CD8-positive, alpha-beta memory T cell (primary cell): ENCODE measurements around the gene THAP7. TPM values are rescaled to one million over a fixed set of nuclear protein-coding genes. Genes with fewer than 3 reads are reported as not detected.

Experiments
- CTCF ChIA-PET: fragments of 350-600 bp; sonication (Branson Sonifier 250); formaldehyde crosslinking; loops from one replicate; lab custom pipeline; 2021; ENCODE audit warnings: antibody characterized with exemption; lab: Charles Lee
- POLR2A ChIA-PET: fragments of 350-600 bp; sonication (Branson Sonifier 250); formaldehyde crosslinking; loops from one replicate; lab custom pipeline; 2021; ENCODE audit warnings: antibody characterized with exemption; lab: Charles Lee
- DNase-seq, 5 donors: peaks; one replicate each; pipeline versions ENCODE4 v3.0.0 to v3.0.0-alpha.2; 2020 to 2022; ENCODE audit warnings: mixed read lengths in 1 of 5
- H3K27ac ChIP-seq: one replicate; pipeline ENCODE4 v1.7.0; 2013; ENCODE audit warnings: low read depth, mild to moderate bottlenecking, low read length, moderate library complexity
- H3K27me3 ChIP-seq: 2 replicates; pipeline ENCODE4 v1.7.0; 2013; ENCODE audit warnings: low read length, mild to moderate bottlenecking; ENCODE audit not compliant: insufficient read depth, poor library complexity, severe bottlenecking
- H3K36me3 ChIP-seq: 2 replicates; pipeline ENCODE4 v1.7.0; 2013; ENCODE audit warnings: mild to moderate bottlenecking, low read length, moderate library complexity; ENCODE audit not compliant: insufficient read depth
- H3K4me1 ChIP-seq: 2 replicates; pipeline ENCODE4 v1.7.0; 2013; ENCODE audit warnings: mild to moderate bottlenecking, low read length, moderate library complexity; ENCODE audit not compliant: insufficient read depth
- H3K4me3 ChIP-seq: 2 replicates; pipeline ENCODE4 v1.7.0; 2013; ENCODE audit warnings: mild to moderate bottlenecking, low read length
- H3K9me3 ChIP-seq: 2 replicates; pipeline ENCODE4 v1.7.0; 2013; ENCODE audit warnings: mild to moderate bottlenecking, low read length
- H3K27ac Mint-ChIP-seq, 8 donors: one replicate each; pipeline ENCODE4 v1.8.0; 2020 to 2021; ENCODE audit warnings: mixed read lengths in 8 of 8, mild to moderate bottlenecking in 6 of 8, inconsistent platforms in 3 of 8, moderate library complexity in 3 of 8
- H3K27me3 Mint-ChIP-seq, 2 donors: one replicate each; pipeline ENCODE4 v1.8.0; 2020 to 2021; ENCODE audit warnings: mixed read lengths in 2 of 2, mild to moderate bottlenecking in 1 of 2, moderate library complexity in 1 of 2
- H3K36me3 Mint-ChIP-seq, 3 donors: one replicate each; pipeline ENCODE4 v1.8.0; 2020 to 2021; ENCODE audit warnings: mixed read lengths in 3 of 3, inconsistent platforms in 1 of 3, mild to moderate bottlenecking in 1 of 3
- H3K4me1 Mint-ChIP-seq, 3 donors: one replicate each; pipeline ENCODE4 v1.8.0; 2020 to 2021; ENCODE audit warnings: mixed read lengths in 3 of 3, inconsistent platforms in 1 of 3, mild to moderate bottlenecking in 1 of 3
- H3K4me3 Mint-ChIP-seq, 7 donors: one replicate each; pipeline ENCODE4 v1.8.0; 2020 to 2021; ENCODE audit warnings: mixed read lengths in 7 of 7, mild to moderate bottlenecking in 6 of 7, moderate library complexity in 4 of 7, inconsistent platforms in 2 of 7
- H3K9me3 Mint-ChIP-seq, 5 donors: one replicate each; pipeline ENCODE4 v1.8.0; 2020 to 2022; ENCODE audit warnings: mixed read lengths in 5 of 5, mild to moderate bottlenecking in 3 of 5, moderate library complexity in 2 of 5, inconsistent platforms in 1 of 5
- polyA plus RNA-seq: library from polyadenylated mRNA; unstranded; fragments of 300-500 nt; fragmentation: Illumina TruSeq; gene quantifications from one replicate; pipeline ENCODE4 v1.2.3, GENCODE V29; 2021
- total RNA-seq, 2 experiments: library from RNA; stranded (reverse); gene quantifications; one replicate each; pipeline ENCODE4 v1.2.3, GENCODE V29; 2021

The THAP7 gene
- total and polyA plus RNA-seq, 3 experiments from 2014 or later: 42.8 to 43.9 (median 43.9) TPM

DNA sequence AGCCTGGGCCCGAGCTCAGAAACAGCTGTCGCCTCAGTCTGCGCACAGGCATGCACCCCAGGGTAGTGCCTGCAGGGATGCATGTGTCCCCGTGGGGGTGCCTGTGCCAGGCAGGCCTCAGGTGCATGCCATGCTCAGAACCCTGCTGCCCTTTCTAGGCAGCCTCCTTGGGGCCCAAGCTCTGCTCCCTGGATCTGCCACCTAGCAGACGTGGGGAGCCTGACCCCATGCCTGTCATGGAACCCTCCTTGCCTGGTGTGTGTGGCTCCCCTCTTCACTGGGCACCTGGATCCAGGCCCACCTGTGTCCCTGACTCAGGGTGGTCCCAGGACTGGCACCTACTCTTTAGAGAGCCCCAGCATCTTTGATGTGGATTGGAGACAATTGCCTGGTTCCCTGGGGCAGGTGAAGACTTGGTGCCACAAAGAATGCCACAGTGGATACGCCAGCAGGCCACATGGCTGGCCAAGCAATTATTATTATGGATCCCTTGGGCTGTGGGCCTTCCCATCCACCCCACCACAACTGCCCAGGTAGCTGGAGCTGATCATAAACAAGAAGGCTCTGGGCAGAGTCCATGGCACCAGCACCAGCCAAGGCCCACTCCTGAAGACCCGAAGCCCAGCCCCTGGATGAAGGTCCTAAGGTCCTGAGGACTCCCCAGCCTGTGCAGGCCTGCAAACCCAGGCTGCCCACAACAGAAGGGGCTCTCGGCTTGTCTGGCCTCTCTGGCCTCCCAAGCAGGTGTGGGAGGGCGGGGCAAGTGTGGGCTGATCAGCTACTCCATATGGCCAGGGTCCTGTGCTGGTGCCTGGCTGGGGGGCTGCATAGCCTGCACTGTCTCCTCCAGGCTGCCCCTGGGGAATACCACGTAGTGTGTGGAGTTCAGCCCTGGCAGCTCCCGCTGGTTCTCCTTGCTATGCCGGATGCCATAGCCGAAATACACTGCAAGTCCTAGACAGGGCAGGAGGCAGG, 26.6 kb upstream of the THAP7 start:
- no peak overlapping the region for H3K27ac Mint-ChIP-seq
- CTCF ChIA-PET: no interaction called here
- Histone ChIP-seq H3K36me3 (no peaks in the 10 kb centered on the region), H3K9me3 (no peaks in the 10 kb centered on the region), H3K4me3 (no peak overlapping the region), H3K27ac (no peak overlapping the region), H3K27me3 (peaks cover 18% of the 10 kb centered on the region), H3K4me1 (peaks cover 12% of the 10 kb centered on the region)
- peaks cover 23 to 25% of the 10 kb centered on the region in 2 donors for H3K27me3 Mint-ChIP-seq
- no peak for DNase-seq
- H3K4me3 Mint-ChIP-seq: no peak overlapping the region
- H3K36me3 Mint-ChIP-seq: no peaks in the 10 kb centered on the region
- H3K4me1 Mint-ChIP-seq: peaks cover 11 to 35% (median 12%) of the 10 kb centered on the region in 3 donors
- POLR2A ChIA-PET: no interaction called here
- no peaks in the 10 kb centered on the region for H3K9me3 Mint-ChIP-seq

GRCh38 chr22:21026783-21027692, 25.1 kb upstream of the THAP7 start:
- ChIA-PET POLR2A (no interaction called here), CTCF (no interaction called here)
- peaks cover 12% of the 10 kb centered on the region for H3K4me1 ChIP-seq
- H3K4me3 Mint-ChIP-seq: no peak overlapping the region
- H3K9me3 Mint-ChIP-seq: no peaks in the 10 kb centered on the region
- H3K9me3 ChIP-seq: no peaks in the 10 kb centered on the region
- peaks cover 11 to 29% (median 12%) of the 10 kb centered on the region in 3 donors for H3K4me1 Mint-ChIP-seq
- H3K36me3 ChIP-seq: no peaks in the 10 kb centered on the region
- H3K4me3 ChIP-seq: no peak overlapping the region
- peaks cover 23% of the 10 kb centered on the region in 2 donors for H3K27me3 Mint-ChIP-seq
- peak overlapping the region in 1 of 8 donors; percentile 82 for H3K27ac Mint-ChIP-seq
- H3K27ac ChIP-seq: no peak overlapping the region
- no peak for DNase-seq
- H3K36me3 Mint-ChIP-seq: no peaks in the 10 kb centered on the region
- H3K27me3 ChIP-seq: peaks cover 11% of the 10 kb centered on the region

DNA sequence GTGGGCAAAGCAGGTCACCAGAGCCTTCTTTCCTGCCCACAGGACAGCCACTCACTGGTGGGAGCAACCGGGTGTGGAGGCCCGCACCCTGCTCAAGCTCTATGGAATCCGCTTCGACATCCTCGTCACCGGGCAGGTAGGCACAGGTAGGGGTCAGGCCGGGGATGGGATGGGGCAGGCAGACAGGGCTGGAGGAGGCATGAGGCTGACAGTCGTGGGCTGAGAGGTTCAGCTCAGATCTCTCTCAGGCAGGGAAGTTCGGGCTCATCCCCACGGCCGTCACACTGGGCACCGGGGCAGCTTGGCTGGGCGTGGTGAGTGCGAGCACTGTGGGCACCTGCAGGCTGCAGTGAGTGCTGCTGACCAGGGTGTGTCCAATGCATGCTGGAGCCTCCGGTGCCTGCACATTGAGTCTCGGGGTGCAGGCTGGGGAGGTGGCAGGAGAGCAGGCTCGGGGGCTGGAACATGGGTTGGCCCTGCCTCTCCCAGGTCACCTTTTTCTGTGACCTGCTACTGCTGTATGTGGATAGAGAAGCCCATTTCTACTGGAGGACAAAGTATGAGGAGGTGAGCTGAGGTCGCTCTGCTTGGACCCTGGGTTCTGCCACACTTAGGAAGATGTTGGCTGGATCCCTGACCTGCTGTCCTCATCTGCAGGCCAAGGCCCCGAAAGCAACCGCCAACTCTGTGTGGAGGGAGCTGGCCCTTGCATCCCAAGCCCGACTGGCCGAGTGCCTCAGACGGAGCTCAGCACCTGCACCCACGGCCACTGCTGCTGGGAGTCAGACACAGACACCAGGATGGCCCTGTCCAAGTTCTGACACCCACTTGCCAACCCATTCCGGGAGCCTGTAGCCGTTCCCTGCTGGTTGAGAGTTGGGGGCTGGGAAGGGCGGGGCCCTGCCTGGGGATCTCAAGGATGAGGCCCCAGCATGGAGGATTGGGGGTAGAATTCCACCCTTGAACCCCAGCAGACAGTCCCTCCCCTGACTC, 24.1 kb upstream of the THAP7 start:
- no peaks in the 10 kb centered on the region for H3K36me3 ChIP-seq
- DNase-seq: no peak
- H3K9me3 ChIP-seq: no peaks in the 10 kb centered on the region
- H3K4me3 ChIP-seq: no peak overlapping the region
- Mint-ChIP-seq H3K4me1 (peaks cover 11 to 24% (median 12%) of the 10 kb centered on the region in 3 donors), H3K27ac (peak overlapping the region in 5 of 8 donors; percentile 2 to 83 (median 51)), H3K36me3 (no peaks in the 10 kb centered on the region), H3K9me3 (no peaks in the 10 kb centered on the region), H3K27me3 (peaks cover 18 to 19% of the 10 kb centered on the region in 2 donors), H3K4me3 (peak overlapping the region in 1 of 7 donors; percentile 55)
- H3K4me1 ChIP-seq: peaks cover 12% of the 10 kb centered on the region
- ChIA-PET CTCF (no interaction called here), POLR2A (no interaction called here)
- peaks cover 5% of the 10 kb centered on the region for H3K27me3 ChIP-seq
- H3K27ac ChIP-seq: no peak overlapping the region

DNA sequence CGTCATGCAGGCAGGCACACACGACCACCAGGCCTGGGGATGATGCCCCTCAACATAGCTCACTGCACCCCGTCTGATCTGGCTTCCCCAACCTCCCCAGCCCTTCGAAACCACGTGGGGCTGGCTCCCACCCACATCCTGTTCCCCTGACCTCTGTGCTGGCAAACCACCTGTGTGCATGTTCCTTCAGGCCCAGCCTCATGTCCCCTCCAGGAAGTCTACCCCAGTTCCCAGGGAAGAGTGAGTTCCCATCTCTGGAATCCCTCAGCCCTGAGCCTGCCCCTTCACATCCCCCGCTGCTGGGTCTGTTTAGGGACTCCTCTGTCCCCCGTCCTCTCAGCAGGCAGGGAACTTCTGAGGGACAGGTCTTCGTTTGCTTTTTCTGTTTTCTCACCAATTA, 23.3 kb upstream of the THAP7 start:
- Mint-ChIP-seq H3K36me3 (no peaks in the 10 kb centered on the region), H3K27ac (peak overlapping the region; percentile 2 to 83 (median 60)), H3K9me3 (no peaks in the 10 kb centered on the region), H3K4me3 (peak overlapping the region in 4 of 7 donors; percentile 22 to 55 (median 52)), H3K27me3 (peaks cover 10 to 11% of the 10 kb centered on the region in 2 donors), H3K4me1 (peaks cover 8 to 16% (median 8%) of the 10 kb centered on the region in 3 donors)
- ChIA-PET POLR2A (no interaction called here), CTCF (no interaction called here)
- peak in 2 of 5 donors; percentile 47 to 54 for DNase-seq
- H3K27ac ChIP-seq: no peak overlapping the region
- no peaks in the 10 kb centered on the region for H3K36me3 ChIP-seq
- peaks cover 12% of the 10 kb centered on the region for H3K4me1 ChIP-seq
- no peaks in the 10 kb centered on the region for H3K9me3 ChIP-seq
- no peak overlapping the region for H3K4me3 ChIP-seq
- H3K27me3 ChIP-seq: peaks cover 2% of the 10 kb centered on the region

DNA sequence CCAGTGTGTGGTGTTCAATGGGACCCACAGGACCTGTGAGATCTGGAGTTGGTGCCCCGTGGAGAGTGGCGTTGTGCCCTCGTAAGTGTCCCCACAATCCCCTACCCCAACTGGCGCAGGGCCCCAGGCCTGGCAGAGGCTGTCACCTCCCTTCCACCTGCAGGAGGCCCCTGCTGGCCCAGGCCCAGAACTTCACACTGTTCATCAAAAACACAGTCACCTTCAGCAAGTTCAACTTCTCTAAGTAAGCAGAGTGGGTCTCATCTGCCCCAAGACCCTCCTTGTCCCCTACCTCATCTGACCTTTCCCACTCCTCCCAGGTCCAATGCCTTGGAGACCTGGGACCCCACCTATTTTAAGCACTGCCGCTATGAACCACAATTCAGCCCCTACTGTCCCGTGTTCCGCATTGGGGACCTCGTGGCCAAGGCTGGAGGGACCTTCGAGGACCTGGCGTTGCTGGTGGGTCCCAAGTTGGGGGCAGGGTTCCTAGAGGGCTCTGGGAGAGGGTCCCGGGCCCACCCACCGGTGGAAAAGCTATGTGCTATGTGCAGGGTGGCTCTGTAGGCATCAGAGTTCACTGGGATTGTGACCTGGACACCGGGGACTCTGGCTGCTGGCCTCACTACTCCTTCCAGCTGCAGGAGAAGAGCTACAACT, 21.2 kb upstream of the THAP7 start:
- POLR2A ChIA-PET: no interaction called here
- Histone ChIP-seq H3K27me3 (no peaks in the 10 kb centered on the region), H3K4me3 (no peak overlapping the region), H3K36me3 (no peaks in the 10 kb centered on the region), H3K4me1 (peaks cover 12% of the 10 kb centered on the region), H3K9me3 (no peaks in the 10 kb centered on the region), H3K27ac (no peak overlapping the region)
- H3K9me3 Mint-ChIP-seq: no peaks in the 10 kb centered on the region
- H3K4me3 Mint-ChIP-seq: no peak overlapping the region
- no peaks in the 10 kb centered on the region for H3K36me3 Mint-ChIP-seq
- CTCF ChIA-PET: no interaction called here
- no peak overlapping the region for H3K27ac Mint-ChIP-seq
- DNase-seq: no peak
- H3K4me1 Mint-ChIP-seq: peaks cover 8 to 14% (median 8%) of the 10 kb centered on the region in 3 donors
- H3K27me3 Mint-ChIP-seq: peaks cover 0 to 4% of the 10 kb centered on the region in 2 donors

DNA sequence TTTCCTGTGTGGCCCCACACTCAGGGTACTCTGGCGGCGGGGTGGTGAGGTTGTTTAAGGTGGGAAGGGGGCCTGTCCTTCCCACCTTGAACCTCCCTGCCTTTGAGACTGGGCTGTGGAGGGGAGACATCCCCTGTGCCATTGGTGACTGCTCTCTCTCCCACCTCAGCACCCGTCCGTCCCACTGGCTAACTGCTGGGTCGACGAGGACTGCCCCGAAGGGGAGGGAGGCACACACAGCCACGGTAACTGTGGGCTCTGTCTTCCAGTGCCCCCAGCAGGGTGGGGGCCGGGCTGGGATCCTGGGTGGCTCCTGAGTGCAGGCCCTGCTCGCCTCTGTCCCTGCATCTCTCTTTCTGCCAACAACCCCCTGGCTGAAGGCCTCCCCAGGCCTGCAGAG, 20.6 kb upstream of the THAP7 start:
- H3K36me3 Mint-ChIP-seq: no peaks in the 10 kb centered on the region
- peaks cover 0 to 4% of the 10 kb centered on the region in 2 donors for H3K27me3 Mint-ChIP-seq
- Histone ChIP-seq H3K4me3 (no peak overlapping the region), H3K27ac (no peak overlapping the region), H3K4me1 (peaks cover 12% of the 10 kb centered on the region), H3K9me3 (no peaks in the 10 kb centered on the region), H3K36me3 (no peaks in the 10 kb centered on the region), H3K27me3 (no peaks in the 10 kb centered on the region)
- POLR2A ChIA-PET: no interaction called here
- no peak for DNase-seq
- no peaks in the 10 kb centered on the region for H3K9me3 Mint-ChIP-seq
- no peak overlapping the region for H3K27ac Mint-ChIP-seq
- CTCF ChIA-PET: no interaction called here
- H3K4me1 Mint-ChIP-seq: peaks cover 8 to 14% (median 8%) of the 10 kb centered on the region in 3 donors
- H3K4me3 Mint-ChIP-seq: no peak overlapping the region
